SHP77 (cell line): ENCODE results near the gene WNK4.

Experiments
- DNase-seq, 2 experiments: peaks; one replicate each; lab custom pipeline; 2025; lab: John Stamatoyannopoulos, UW

WNK4 gene

DNA sequence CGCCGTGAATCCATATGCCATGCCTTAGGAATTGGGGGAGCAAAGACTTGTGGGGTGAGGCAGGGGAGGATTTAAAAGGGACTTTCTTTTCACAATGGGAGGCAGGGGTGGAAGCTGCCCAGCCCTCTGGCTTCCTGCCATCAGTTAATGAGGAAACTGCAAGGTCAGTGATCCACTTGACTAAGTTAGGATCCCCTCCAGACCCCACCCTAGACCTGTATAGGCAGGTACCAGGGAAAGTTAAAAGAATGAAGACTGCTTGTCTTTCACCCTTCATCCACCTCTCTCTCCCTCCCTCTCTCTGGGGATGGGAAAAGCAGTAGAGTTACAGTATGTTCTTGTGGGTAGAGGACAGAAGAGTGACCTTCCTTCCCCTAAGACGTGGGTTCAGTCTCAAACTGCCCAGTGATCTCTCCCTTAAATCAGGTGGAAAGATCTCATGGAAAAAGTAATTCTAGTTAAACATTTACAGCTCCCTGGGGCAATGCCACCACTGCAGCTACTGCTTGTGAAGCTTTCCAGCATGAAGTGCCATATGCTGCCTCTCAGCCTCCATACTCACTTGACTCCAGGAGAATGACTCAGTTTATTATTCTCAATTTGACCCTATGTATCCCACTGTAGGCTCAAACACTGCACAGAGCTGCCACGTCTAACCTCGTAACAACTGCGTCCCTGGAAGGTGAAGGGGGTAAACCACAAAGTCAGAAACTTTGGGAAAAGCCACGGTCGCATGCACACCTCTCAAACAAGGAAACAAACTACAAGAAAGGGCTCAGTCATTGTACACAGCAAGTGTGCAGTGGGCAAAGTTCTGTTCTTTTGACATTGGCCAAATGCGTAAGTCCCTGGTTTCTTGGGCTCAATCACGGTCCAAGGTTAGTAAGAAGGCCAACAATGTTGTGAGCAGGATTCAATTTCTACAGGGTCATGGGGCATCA, 16.9 kb downstream of the WNK4 start:
- DNase-seq: no peak

- DNase-seq: no peak
These were observed 17.6 kb downstream of the WNK4 start for GRCh38 chr17:42798011-42798382.

DNA sequence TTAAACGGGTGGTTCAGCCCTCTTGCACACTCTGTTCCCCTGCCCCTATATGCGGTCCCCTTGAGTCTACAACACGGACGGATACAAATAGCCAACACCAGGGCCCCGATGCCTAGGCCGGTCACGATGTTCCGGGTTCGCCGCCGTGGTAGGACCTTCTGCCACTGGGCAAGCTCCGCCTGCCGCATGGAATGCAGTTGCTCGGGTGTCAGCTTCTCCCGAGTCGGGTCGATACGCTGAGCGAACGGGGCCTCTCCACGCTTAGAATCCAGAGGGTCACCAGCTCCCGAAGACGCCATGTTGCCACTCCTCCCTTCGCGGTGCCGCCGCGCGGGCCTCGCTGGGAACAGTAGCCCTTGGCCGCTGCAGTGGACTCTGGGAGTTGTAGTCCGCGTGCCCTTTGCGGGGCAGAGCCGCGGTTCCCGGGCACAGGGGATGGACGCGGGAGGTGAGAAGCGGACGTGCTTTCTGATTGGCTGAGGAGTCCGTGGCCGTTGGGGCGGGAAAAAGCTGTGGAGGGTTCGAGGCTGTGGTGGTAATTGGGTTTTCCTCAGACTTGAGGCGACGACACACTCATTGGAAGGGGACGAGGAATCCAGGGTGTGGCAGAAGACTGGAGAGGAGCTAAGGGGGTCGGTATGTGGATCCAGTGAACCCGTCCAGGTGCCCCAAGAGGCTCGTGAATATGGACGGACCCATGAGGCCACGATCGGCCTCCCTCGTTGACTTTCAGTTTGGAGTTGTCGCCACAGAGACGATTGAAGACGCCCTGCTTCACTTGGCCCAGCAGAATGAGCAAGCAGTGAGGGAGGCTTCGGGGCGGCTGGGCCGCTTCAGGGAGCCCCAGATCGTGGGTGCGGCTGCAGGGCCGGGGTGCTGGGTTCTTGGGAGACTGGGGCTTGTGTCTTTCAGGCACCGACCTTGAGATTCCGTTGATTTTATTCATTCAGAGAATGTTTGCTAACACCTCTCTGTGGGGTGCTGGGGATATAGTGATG, 18.3 kb downstream of the WNK4 start, which contains the start of the genes CNTD1 and COA3:
TSS of gene CNTD1 (plus strand) at position 479 of the 998 bp plus-strand sequence. CDS start at position 686, 207 bp downstream.
TSS of gene COA3 (minus strand) at position 322 of the 998 bp plus-strand sequence. CDS start at position 299, 23 bp downstream.
- peak; percentile 88 to 89 for DNase-seq

DNA sequence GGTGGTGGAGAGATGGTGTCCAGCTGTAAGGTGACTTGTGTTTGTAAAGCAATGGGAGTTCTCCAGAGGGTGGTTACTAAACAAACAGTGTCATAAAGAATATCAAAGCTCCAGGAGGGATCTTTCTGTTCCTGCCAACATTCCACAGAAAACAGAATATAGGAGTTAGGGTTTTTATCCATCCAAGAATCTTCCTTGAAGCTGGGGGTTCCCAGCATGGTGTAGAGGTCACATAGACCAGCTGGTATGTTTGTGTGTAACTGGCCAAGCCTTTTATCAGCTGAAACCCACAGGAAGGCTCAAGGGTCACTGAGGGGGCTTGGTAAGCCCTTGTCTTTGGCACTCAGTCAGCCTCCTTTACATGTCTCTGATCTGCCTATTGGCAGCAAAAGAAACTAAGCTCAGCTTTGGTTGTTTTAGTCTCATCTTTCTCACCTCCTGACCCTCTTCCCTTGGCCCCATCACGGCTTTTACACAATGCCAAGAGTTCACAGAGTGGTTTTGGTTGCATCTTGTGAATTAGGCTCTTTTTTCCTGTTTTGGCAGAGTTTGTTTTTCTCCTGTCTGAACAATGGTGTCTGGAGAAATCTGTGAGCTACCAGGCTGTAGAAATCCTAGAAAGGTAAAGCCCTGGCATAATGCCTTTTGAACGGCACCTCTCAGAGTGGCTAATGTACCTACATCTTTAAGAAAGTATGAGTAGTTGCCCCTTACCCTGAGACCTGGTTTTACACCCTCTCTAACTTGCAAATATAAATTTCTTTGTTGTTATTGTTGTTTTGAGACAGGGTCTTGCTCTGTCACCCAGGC, 22.9 kb downstream of the WNK4 start:
- DNase-seq: peak in 1 of 2 experiments; percentile 4

DNA sequence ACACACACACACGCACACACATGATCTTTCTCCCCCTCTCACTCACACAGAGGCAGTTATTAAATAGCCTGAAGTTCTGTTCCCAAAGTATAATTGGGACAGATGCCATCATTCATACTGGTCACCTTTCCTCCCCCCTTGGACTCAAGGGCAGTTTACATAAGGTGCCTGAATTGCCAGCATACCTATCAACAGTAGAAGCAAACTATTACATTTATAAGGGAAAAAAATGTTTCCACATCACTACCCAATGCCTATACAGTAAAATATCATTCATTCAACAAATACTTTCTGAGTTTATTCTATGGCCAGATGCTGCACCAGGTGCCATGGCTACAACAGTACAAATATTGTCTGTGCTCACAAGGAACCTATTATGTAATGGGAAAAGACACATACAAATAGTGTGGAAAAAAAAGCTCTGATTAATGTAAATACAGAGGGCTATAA, 24.5 kb downstream of the WNK4 start:
- peak; percentile 31 to 43 for DNase-seq

DNA sequence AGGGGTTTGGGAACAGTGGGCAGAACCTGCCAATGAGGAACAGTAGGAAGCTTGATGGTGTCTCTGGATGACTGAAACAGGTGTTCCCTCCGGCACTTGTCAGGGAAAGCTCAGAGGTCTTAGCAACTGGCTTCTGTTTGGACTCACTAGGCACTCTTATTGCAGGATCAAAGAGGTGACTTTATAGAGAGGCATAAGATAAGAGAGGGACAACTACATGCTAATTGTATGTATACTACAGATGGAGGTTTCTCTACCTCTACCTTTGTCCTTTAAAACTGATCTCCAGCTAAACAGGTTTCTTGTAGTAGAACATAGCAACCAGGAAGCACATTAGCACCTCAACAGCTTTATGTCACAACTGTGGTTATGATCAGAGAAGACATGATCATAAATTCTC, 25.8 kb downstream of the WNK4 start:
- no peak for DNase-seq

DNA sequence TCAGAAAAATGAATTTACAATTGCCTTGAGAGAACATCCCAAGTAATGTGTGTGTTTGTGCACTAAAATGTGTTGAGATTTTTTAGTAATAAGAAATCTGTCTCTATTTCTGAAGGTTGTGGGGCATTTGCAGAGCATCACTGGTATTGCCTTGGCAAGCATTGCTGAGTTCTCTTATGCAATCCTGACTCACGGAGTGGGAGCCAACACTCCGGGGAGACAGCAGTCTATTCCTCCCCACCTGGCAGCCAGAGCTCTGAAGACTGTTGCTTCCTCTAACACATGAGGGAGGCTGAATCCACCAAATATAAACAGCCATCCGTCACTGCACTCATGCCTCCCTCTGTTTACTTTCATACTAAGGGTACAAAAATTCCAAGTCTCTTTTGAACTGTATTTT, 28.8 kb downstream of the WNK4 start:
- no peak for DNase-seq

- DNase-seq: no peak
These were observed 34.4 kb downstream of the WNK4 start for GRCh38 chr17:42814633-42815399.

DNA sequence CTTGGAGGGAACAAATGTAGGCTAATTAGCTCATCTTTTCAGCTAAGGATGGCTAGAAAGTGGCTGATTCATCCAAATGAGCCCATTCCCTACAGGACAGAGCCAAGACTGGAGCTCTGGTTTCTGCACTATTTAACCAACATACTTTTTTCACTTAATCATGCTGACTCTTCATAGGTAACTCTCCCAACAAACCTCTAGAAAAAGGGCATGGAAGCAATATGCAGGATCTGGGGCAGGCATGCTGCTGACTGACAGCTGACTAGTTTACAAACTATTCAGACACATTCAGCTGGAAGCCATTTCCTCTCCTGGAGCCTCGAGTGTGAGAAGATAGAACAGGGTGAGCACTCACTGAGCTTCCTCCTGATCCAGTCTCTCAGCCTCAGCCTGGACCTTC, 37.5 kb downstream of the WNK4 start:
- DNase-seq: no peak

DNA sequence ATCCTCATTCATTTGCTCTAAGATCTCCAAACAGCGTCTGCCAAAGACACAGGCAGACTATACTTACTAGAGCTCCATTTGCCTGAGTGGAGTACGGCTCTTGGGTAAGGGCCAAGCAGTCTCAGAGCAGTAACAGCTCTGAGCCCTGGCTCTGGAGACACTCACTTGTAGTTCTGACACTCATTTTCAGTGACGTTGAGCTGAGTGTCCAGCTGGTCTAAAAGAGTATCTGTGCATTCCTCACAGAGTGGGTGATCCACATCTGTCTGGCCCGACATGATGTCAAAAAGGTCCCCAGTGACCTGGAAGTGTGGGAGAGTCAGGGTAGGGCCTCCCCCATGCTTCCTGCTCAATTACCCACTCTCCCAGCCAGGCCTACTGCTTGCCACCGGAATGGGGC, 38.0 kb downstream of the WNK4 start:
- DNase-seq: no peak

- DNase-seq: peak; percentile 71 to 86
These were observed 39.6 kb downstream of the WNK4 start for GRCh38 chr17:42819939-42820535.

DNA sequence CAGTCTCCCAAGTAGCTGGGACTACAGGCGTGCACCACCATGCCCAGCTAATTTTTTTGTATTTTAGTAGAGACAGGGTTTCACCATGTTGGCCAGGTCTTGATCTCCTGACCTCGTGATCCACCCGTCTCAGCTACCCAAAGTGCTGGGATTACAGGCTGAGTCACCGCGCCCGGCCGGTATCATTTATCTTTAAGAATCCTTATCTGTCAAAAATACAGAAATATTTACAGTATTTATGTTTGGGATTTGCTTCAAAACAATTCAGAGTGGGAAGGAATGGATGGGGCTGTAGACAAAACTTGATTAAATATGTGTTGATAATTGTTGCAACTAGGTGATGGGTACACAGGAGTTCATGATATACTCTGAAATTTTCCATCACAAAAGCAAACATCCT, 40.8 kb downstream of the WNK4 start:
- DNase-seq: no peak

DNA sequence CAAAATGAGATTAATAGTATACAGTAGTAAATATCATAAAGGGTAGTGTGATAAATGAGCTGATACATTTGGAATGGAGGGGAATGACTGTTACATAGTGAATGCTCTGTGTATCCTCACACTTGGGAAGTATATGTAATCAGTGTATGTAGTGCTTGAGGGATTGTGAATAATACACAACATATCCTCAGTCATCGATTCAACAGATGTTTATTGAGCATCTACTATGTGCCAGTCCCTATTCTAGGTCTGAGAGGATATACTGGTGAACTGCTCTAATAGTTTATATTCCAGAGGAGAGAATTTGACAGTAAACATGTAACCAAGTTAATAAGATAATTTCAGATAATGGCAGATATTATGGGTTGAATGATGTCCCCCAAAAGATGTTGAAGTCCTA, 47.1 kb downstream of the WNK4 start:
- DNase-seq: no peak

DNA sequence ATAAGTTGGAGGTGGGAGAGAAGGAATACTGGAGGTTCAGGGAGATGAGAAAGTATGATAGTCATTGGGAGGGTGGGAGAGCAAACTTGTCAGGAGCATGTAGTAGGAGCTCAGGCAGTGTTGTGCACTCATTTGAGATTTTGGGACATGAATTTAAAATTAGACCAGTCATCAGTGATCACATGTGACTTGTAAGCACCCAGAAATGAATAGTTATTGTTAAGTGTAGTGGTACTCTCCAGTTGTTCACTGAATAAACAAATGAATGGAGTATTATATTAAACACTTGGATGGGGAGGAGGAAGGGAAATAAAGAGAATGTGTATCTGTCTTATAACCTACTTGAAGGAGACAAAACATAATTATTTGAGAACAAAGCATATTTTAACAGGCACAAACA, 50.6 kb downstream of the WNK4 start:
- no peak for DNase-seq

DNA sequence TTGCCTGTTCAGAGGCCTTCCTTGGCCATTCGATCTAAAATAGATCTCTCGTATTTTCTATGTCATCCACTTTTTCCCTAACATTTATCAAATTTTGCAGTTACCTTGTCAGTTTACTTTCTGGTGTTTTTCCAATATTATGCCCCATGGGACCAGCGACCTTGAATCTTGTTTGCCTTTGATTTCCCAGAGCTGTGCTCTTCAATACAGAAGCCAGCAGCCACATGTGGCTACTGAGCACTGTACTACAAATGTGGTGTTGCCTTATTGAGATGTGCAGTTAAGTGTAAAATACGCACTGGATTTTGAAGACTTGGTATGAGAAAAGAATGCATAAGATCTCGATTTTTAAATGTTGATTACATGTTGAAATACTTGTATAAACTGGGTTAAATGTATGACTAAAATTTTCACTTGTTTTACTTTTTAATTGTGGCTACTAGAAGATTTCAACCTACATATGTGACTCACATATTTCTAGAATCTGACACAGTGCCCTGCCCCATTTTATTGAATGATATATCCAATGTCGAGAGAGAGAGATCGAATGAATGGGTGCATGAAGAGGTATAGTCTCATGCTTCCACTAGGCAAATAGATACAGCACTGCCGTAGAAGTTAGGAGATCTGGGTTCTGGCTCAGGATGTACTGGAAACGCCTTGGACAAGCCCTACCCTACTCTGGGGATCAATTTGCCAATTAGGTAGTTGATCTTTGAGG, 52.0 kb downstream of the WNK4 start:
- DNase-seq: no peak

GRCh38 chr17:42832934-42833766, 52.7 kb downstream of the WNK4 start, which contains the start of gene PSME3:
TSS of gene PSME3 (plus strand) at chr17:42833397. CDS start at chr17:42833632, 235 bp downstream.
- peak; percentile 84 to 88 for DNase-seq

- DNase-seq: no peak
These were observed 53.5 kb downstream of the WNK4 start for GRCh38 chr17:42833767-42834422.

GRCh38 chr17:42835732-42836131, 55.3 kb downstream of the WNK4 start:
- DNase-seq: no peak
